ENCODE results near the gene CCL1. TPM values are rescaled to one million over a fixed set of nuclear protein-coding genes. Genes with fewer than 3 reads are reported as not detected.

Gene CCL1
- total RNA-seq, 1 donor = not detected

- TF ChIP-seq CTCF (IDR thresholded peaks at IDR 0.05; ENCODE audit: insufficient read depth, low read length) = no peak
- DNase-seq (ENCODE audit: low read depth) = peak; percentile 77
- H3K4me3 ChIP-seq (ENCODE audit: low read depth, low read length) = no peak overlapping the region
Observed at GRCh38 chr17:34313164-34313563, 49.9 kb downstream of the CCL1 start.

GRCh38 chr17:34312080-34312479 lies 51.0 kb downstream of the CCL1 start:
- peak; percentile 90 for DNase-seq (ENCODE audit: low read depth)

GRCh38 chr17:34311291-34311690 lies 51.7 kb downstream of the CCL1 start:
- H3K4me3 ChIP-seq (ENCODE audit: low read depth, low read length) = no peak overlapping the region
- no peak for TF ChIP-seq CTCF (IDR thresholded peaks at IDR 0.05; ENCODE audit: insufficient read depth, low read length)
- no peak for DNase-seq (ENCODE audit: low read depth)

More at GRCh38 chr17:34312080-34312479, 51.0 kb downstream of the CCL1 start:
- no peak overlapping the region for H3K4me3 ChIP-seq (ENCODE audit: low read depth, low read length)
- no peak for TF ChIP-seq CTCF (IDR thresholded peaks at IDR 0.05; ENCODE audit: insufficient read depth, low read length)

Other genes starting within 250 kb of the CCL1 start
- 11.1 and 109 TPM in 2 replicates for gene CCL2, start 107.9 kb downstream of the CCL1 start, total RNA-seq (ENCODE audit: low replicate concordance)
- not detected in 2 replicates for gene CCL7, start 93.0 kb downstream of the CCL1 start, total RNA-seq (ENCODE audit: low replicate concordance)
- gene CCL11, start 77.5 kb downstream of the CCL1 start, total RNA-seq (ENCODE audit: low replicate concordance) = not detected in 2 replicates
- not detected in 2 replicates for gene CCL8, start 43.8 kb downstream of the CCL1 start, total RNA-seq (ENCODE audit: low replicate concordance)
- gene CCL13, start 6.8 kb downstream of the CCL1 start, total RNA-seq (ENCODE audit: low replicate concordance) = not detected in 2 replicates
- under 0.01 and 0.74 TPM in 2 replicates for gene TMEM132E, start 216.3 kb upstream of the CCL1 start, total RNA-seq (ENCODE audit: low replicate concordance)